Activated naive CD8-positive, alpha-beta T cell treated with anti-CD3 and anti-CD28 coated beads, Interleukin-2, amount 50 U/mL, for 24 hours (primary cell): Measurements from ENCODE around the gene ADAM12.
"Not testable (repeated sequence)": the region's sequence is repeated elsewhere in the genome, so short reads cannot be mapped to it uniquely, and the experiment has no call there.

Source experiments
- ATAC-seq: fragments of 150-1000 bp; cut with Tn5 transposase; one replicate; pipeline ENCODE4 v1.10.0; 2021
- DNase-seq: peaks from one replicate; pipeline ENCODE4 v3.0.0; 2021
- H3K27ac Mint-ChIP-seq: one replicate; pipeline ENCODE4 v1.8.0; 2021; ENCODE audit warnings: mild to moderate bottlenecking, mixed read lengths
- H3K27me3 Mint-ChIP-seq: one replicate; pipeline ENCODE4 v1.8.0; 2021; ENCODE audit warnings: mixed read lengths
- H3K36me3 Mint-ChIP-seq: one replicate; pipeline ENCODE4 v1.8.0; 2021; ENCODE audit warnings: low read depth, mixed read lengths
- H3K4me1 Mint-ChIP-seq: one replicate; pipeline ENCODE4 v1.8.0; 2021; ENCODE audit warnings: mixed read lengths
- H3K4me3 Mint-ChIP-seq: one replicate; pipeline ENCODE4 v1.8.0; 2021; ENCODE audit warnings: mild to moderate bottlenecking, moderate library complexity, mixed read lengths
- H3K9me3 Mint-ChIP-seq: one replicate; pipeline ENCODE4 v1.8.0; 2021; ENCODE audit warnings: mixed read lengths

Gene ADAM12

GRCh38 chr10:126372396-126372795, 15.9 kb downstream of the ADAM12 start:
- ATAC-seq (no peak), DNase-seq (no peak)
- H3K27ac Mint-ChIP-seq: no peak overlapping the region
- peaks cover 2% of the 10 kb centered on the region for H3K36me3 Mint-ChIP-seq
- H3K4me1 Mint-ChIP-seq: no peaks in the 10 kb centered on the region
- no peaks in the 10 kb centered on the region for H3K27me3 Mint-ChIP-seq
- H3K9me3 Mint-ChIP-seq: peaks cover 15% of the 10 kb centered on the region
- H3K4me3 Mint-ChIP-seq: no peak overlapping the region

- Mint-ChIP-seq H3K27ac (no peak overlapping the region), H3K4me3 (no peak overlapping the region), H3K9me3 (peaks cover 3% of the 10 kb centered on the region), H3K36me3 (no peaks in the 10 kb centered on the region), H3K4me1 (no peaks in the 10 kb centered on the region), H3K27me3 (no peaks in the 10 kb centered on the region)
- ATAC-seq (no peak), DNase-seq (no peak)
Measured at GRCh38 chr10:126369125-126369710, 19.1 kb downstream of the ADAM12 start.

GRCh38 chr10:126357169-126357568, 31.1 kb downstream of the ADAM12 start:
- Mint-ChIP-seq H3K9me3 (peaks cover 53% of the 10 kb centered on the region), H3K27ac (no peak overlapping the region), H3K4me1 (no peaks in the 10 kb centered on the region), H3K4me3 (no peak overlapping the region), H3K36me3 (no peaks in the 10 kb centered on the region), H3K27me3 (peaks cover 4% of the 10 kb centered on the region)
- DNase-seq (no peak), ATAC-seq (no peak)

- DNase-seq: no peak
- no peak overlapping the region for H3K27ac Mint-ChIP-seq
- H3K4me1 Mint-ChIP-seq: no peaks in the 10 kb centered on the region
- H3K4me3 Mint-ChIP-seq: no peak overlapping the region
- ATAC-seq: no peak
- no peaks in the 10 kb centered on the region for H3K36me3 Mint-ChIP-seq
- H3K27me3 Mint-ChIP-seq: peaks cover 4% of the 10 kb centered on the region
- H3K9me3 Mint-ChIP-seq: peaks cover 39% of the 10 kb centered on the region
Measured at GRCh38 chr10:126353666-126354065, 34.6 kb downstream of the ADAM12 start.

GRCh38 chr10:126352453-126352852, 35.8 kb downstream of the ADAM12 start:
- DNase-seq (no peak), ATAC-seq (no peak)
- Mint-ChIP-seq H3K27ac (no peak overlapping the region), H3K27me3 (peaks cover 4% of the 10 kb centered on the region), H3K4me3 (no peak overlapping the region), H3K9me3 (peaks cover 29% of the 10 kb centered on the region), H3K4me1 (no peaks in the 10 kb centered on the region), H3K36me3 (no peaks in the 10 kb centered on the region)

- Mint-ChIP-seq H3K27ac (no peak overlapping the region), H3K4me1 (no peaks in the 10 kb centered on the region), H3K27me3 (peaks cover 4% of the 10 kb centered on the region), H3K9me3 (peaks cover 15% of the 10 kb centered on the region), H3K36me3 (no peaks in the 10 kb centered on the region), H3K4me3 (no peak overlapping the region)
- DNase-seq (no peak), ATAC-seq (no peak)
Measured at GRCh38 chr10:126351021-126351420, 37.3 kb downstream of the ADAM12 start.

- ATAC-seq: no peak
Measured at GRCh38 chr10:126350216-126350992, 37.9 kb downstream of the ADAM12 start.

GRCh38 chr10:126349676-126350075, 38.6 kb downstream of the ADAM12 start:
- H3K4me3 Mint-ChIP-seq: no peak overlapping the region
- H3K9me3 Mint-ChIP-seq: peaks cover 5% of the 10 kb centered on the region
- H3K27ac Mint-ChIP-seq: no peak overlapping the region
- no peaks in the 10 kb centered on the region for H3K36me3 Mint-ChIP-seq
- H3K27me3 Mint-ChIP-seq: peaks cover 4% of the 10 kb centered on the region
- DNase-seq (no peak), ATAC-seq (no peak)
- no peaks in the 10 kb centered on the region for H3K4me1 Mint-ChIP-seq

More at GRCh38 chr10:126350216-126350992, 37.9 kb downstream of the ADAM12 start:
- Mint-ChIP-seq H3K36me3 (no peaks in the 10 kb centered on the region), H3K27ac (no peak overlapping the region), H3K27me3 (peaks cover 4% of the 10 kb centered on the region), H3K4me3 (no peak overlapping the region), H3K9me3 (peaks cover 11% of the 10 kb centered on the region), H3K4me1 (no peaks in the 10 kb centered on the region)
- no peak for DNase-seq

GRCh38 chr10:126349101-126349500, 39.2 kb downstream of the ADAM12 start:
- H3K9me3 Mint-ChIP-seq: peaks cover 3% of the 10 kb centered on the region
- H3K4me1 Mint-ChIP-seq: no peaks in the 10 kb centered on the region
- H3K4me3 Mint-ChIP-seq: no peak overlapping the region
- ATAC-seq (no peak), DNase-seq (no peak)
- H3K27me3 Mint-ChIP-seq: peaks cover 2% of the 10 kb centered on the region
- no peaks in the 10 kb centered on the region for H3K36me3 Mint-ChIP-seq
- H3K27ac Mint-ChIP-seq: no peak overlapping the region

- H3K27ac Mint-ChIP-seq, H3K4me1 Mint-ChIP-seq, H3K27me3 Mint-ChIP-seq, H3K9me3 Mint-ChIP-seq, H3K36me3 Mint-ChIP-seq, H3K4me3 Mint-ChIP-seq, DNase-seq, ATAC-seq: not testable (repeated sequence)
Measured at GRCh38 chr10:126343496-126343895, 44.8 kb downstream of the ADAM12 start.

GRCh38 chr10:126342680-126343079, 45.6 kb downstream of the ADAM12 start:
- ATAC-seq (no peak), DNase-seq (no peak)
- peaks cover 2% of the 10 kb centered on the region for H3K27me3 Mint-ChIP-seq
- no peaks in the 10 kb centered on the region for H3K36me3 Mint-ChIP-seq
- no peak overlapping the region for H3K27ac Mint-ChIP-seq
- H3K4me1 Mint-ChIP-seq: no peaks in the 10 kb centered on the region
- no peaks in the 10 kb centered on the region for H3K9me3 Mint-ChIP-seq
- H3K4me3 Mint-ChIP-seq: no peak overlapping the region

- H3K9me3 Mint-ChIP-seq: no peaks in the 10 kb centered on the region
- H3K4me3 Mint-ChIP-seq: no peak overlapping the region
- H3K4me1 Mint-ChIP-seq: no peaks in the 10 kb centered on the region
- no peaks in the 10 kb centered on the region for H3K36me3 Mint-ChIP-seq
- H3K27me3 Mint-ChIP-seq: peaks cover 2% of the 10 kb centered on the region
- DNase-seq (no peak), ATAC-seq (no peak)
- no peak overlapping the region for H3K27ac Mint-ChIP-seq
Measured at GRCh38 chr10:126341491-126341890, 46.8 kb downstream of the ADAM12 start.

- no peak overlapping the region for H3K27ac Mint-ChIP-seq
Measured at GRCh38 chr10:126337251-126337810, 50.9 kb downstream of the ADAM12 start.

GRCh38 chr10:126336801-126337200, 51.5 kb downstream of the ADAM12 start:
- Mint-ChIP-seq H3K4me3 (no peak overlapping the region), H3K27me3 (peaks cover 2% of the 10 kb centered on the region), H3K9me3 (no peaks in the 10 kb centered on the region), H3K36me3 (no peaks in the 10 kb centered on the region), H3K27ac (no peak overlapping the region), H3K4me1 (no peaks in the 10 kb centered on the region)
- DNase-seq (no peak), ATAC-seq (no peak)

More at GRCh38 chr10:126337251-126337810, 50.9 kb downstream of the ADAM12 start:
- DNase-seq (no peak), ATAC-seq (no peak)
- H3K4me3 Mint-ChIP-seq: no peak overlapping the region
- H3K27me3 Mint-ChIP-seq: peaks cover 2% of the 10 kb centered on the region
- no peaks in the 10 kb centered on the region for H3K9me3 Mint-ChIP-seq
- no peaks in the 10 kb centered on the region for H3K4me1 Mint-ChIP-seq
- no peaks in the 10 kb centered on the region for H3K36me3 Mint-ChIP-seq

- no peaks in the 10 kb centered on the region for H3K36me3 Mint-ChIP-seq
- no peaks in the 10 kb centered on the region for H3K4me1 Mint-ChIP-seq
- DNase-seq (no peak), ATAC-seq (no peak)
- H3K27me3 Mint-ChIP-seq: no peaks in the 10 kb centered on the region
- no peak overlapping the region for H3K27ac Mint-ChIP-seq
- no peaks in the 10 kb centered on the region for H3K9me3 Mint-ChIP-seq
- H3K4me3 Mint-ChIP-seq: no peak overlapping the region
Measured at GRCh38 chr10:126334272-126334671, 54.0 kb downstream of the ADAM12 start.
